Keratinocyte (primary cell): ENCODE measurements around the gene GLYATL1. TPM values are rescaled to one million over a fixed set of nuclear protein-coding genes. Genes with fewer than 3 reads are reported as not detected.

Experiments
- DNase-seq: peaks from one replicate; pipeline ENCODE4 v3.0.0-alpha.2; 2011; ENCODE audit warnings: low read depth, missing footprints, low spot score
- FAIRE-seq: peaks from 2 replicates; lab custom pipeline; 2011; peaks lifted over from hg19 to GRCh38; lab: Jason Lieb, UNC
- H2AFZ ChIP-seq: 2 replicates; pipeline ENCODE4 v1.6.0; 2012; ENCODE audit warnings: low read length, control low read depth, inconsistent platforms; ENCODE audit not compliant: control insufficient read depth
- H3K27ac ChIP-seq: 2 replicates; pipeline ENCODE4 v1.5.1; 2011; ENCODE audit warnings: low read length; ENCODE audit not compliant: control insufficient read depth, insufficient read depth
- H3K27me3 ChIP-seq: 3 replicates; pipeline ENCODE4 v1.6.0; 2011; ENCODE audit warnings: low read length; ENCODE audit not compliant: control insufficient read depth, insufficient read depth; ENCODE audit errors: extremely low read depth
- H3K36me3 ChIP-seq, 2 experiments: 2 replicates in 1 of 2; 3 replicates in 1 of 2; pipeline ENCODE4 v1.5.1; 2011; ENCODE audit warnings: low read length in 2 of 2, mild to moderate bottlenecking in 1 of 2; ENCODE audit not compliant: control insufficient read depth in 2 of 2, insufficient read depth in 2 of 2; ENCODE audit errors: extremely low read depth in 1 of 2
- H3K4me1 ChIP-seq: 3 replicates; pipeline ENCODE4 v1.5.1; 2011; ENCODE audit warnings: low read length; ENCODE audit not compliant: control insufficient read depth, insufficient read depth; ENCODE audit errors: extremely low read depth
- H3K4me2 ChIP-seq: 3 replicates; pipeline ENCODE4 v1.6.0; 2011; ENCODE audit warnings: low read depth, low read length; ENCODE audit not compliant: control insufficient read depth, insufficient read depth; ENCODE audit errors: extremely low read depth
- H3K4me3 ChIP-seq, 3 experiments: fragments of 200-600 bp in 1 of 3; sonication (generic) in 1 of 3; 2 replicates in 2 of 3; 3 replicates in 1 of 3; pipeline ENCODE4 v1.5.1; 2011 to 2016; ENCODE audit warnings: low read length in 3 of 3, mild to moderate bottlenecking in 3 of 3, control low read depth in 2 of 3, inconsistent platforms in 1 of 3, low read depth in 1 of 3, mixed read lengths in 1 of 3, mixed run types in 1 of 3, moderate library complexity in 1 of 3; ENCODE audit not compliant: control insufficient read depth in 2 of 3, insufficient read depth in 2 of 3; ENCODE audit errors: extremely low read depth in 1 of 3
- H3K79me2 ChIP-seq: 2 replicates; pipeline ENCODE4 v1.6.0; 2012; ENCODE audit warnings: low read length; ENCODE audit not compliant: control insufficient read depth, insufficient read depth
- H3K9ac ChIP-seq: 3 replicates; pipeline ENCODE4 v1.6.0; 2011; ENCODE audit warnings: low read length; ENCODE audit not compliant: control insufficient read depth, insufficient read depth; ENCODE audit errors: extremely low read depth
- H3K9me1 ChIP-seq: 3 replicates; pipeline ENCODE4 v1.6.0; 2011; ENCODE audit warnings: low read length; ENCODE audit not compliant: control insufficient read depth, insufficient read depth; ENCODE audit errors: extremely low read depth
- H3K9me3 ChIP-seq: 2 replicates; pipeline ENCODE4 v1.5.1; 2012; ENCODE audit warnings: low read depth, low read length; ENCODE audit not compliant: control insufficient read depth
- H4K20me1 ChIP-seq: 3 replicates; pipeline ENCODE4 v1.6.0; 2011; ENCODE audit warnings: low read length; ENCODE audit not compliant: control insufficient read depth, insufficient read depth; ENCODE audit errors: extremely low read depth
- EZH2 ChIP-seq: IDR thresholded peaks from one replicate; pipeline ENCODE4 v1.6.1; 2012; ENCODE audit warnings: inconsistent platforms, mild to moderate bottlenecking, low read length, moderate library complexity
- dilution Hi-C: fragments of 300-500 bp; cut with MboI; formaldehyde crosslinking; loops from one replicate; pipeline ENCODE4 v1.7.0; 2020; ENCODE audit warnings: low sequenced_read_pairs; ENCODE audit not compliant: extremely low pct_ligation_motif_present
- polyA plus RNA-seq, 5 experiments: library from polyadenylated mRNA; depleted of rRNA in 3 of 5; stranded (reverse) in 3 of 5; stranded (forward) in 1 of 5; unstranded in 1 of 5; fragments of >200 nt; gene quantifications; 1 replicate in 1 of 5; 2 replicates in 3 of 5; 3 replicates in 1 of 5; pipeline versions ENCODE4 v1.2.1 to v1.2.3, GENCODE V29; 2011 to 2012; ENCODE audit warnings: missing spikeins in 2 of 5, low read depth in 1 of 5, low replicate concordance in 1 of 5
- TF ChIP-seq, protein P1 (sequence below), 3 experiments: IDR thresholded peaks in 1 of 3; conservative IDR thresholded peaks in 1 of 3; optimal IDR thresholded peaks in 1 of 3; 2 replicates in 2 of 3; 3 replicates in 1 of 3; pipeline versions ENCODE3 to v1.5.1; 2011; ENCODE audit warnings: low read length in 3 of 3, mild to moderate bottlenecking in 3 of 3, moderate library complexity in 2 of 3, control low read depth in 1 of 3, inconsistent platforms in 1 of 3; ENCODE audit not compliant: insufficient read depth in 2 of 3; ENCODE audit errors: extremely low read depth in 1 of 3

The GLYATL1 gene
- polyA plus RNA-seq, 1 donor (not counting 4 experiments of a cell fraction or from before 2014, with no cell fraction given): 0.26 TPM

DNA sequence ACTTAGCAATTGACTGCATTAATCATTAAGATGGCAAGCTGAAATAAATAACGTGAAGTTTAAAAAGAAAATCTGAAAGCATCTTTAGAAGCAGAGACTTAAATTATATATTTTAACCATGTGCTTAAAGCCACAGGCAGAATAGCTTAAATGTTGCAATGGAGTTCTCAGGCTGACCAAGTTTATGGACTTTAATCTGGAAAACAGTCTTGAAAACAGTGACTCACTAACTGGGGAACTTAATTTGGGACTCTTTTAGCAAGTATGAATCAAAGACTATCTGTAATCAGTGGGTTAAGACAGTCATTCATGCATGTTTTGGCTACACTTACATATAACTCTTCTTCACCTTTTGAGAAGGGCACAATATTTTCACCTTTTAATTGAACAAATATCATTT, 12.6 kb upstream of the GLYATL1 start:
- H3K36me3 ChIP-seq: no peaks in the 10 kb centered on the region
- no peak for FAIRE-seq
- H3K4me3 ChIP-seq: no peak overlapping the region
- DNase-seq: no peak
- H3K9ac ChIP-seq: no peak overlapping the region
- no peak overlapping the region for H3K27ac ChIP-seq
- H3K9me1 ChIP-seq: no peaks in the 10 kb centered on the region
- H3K79me2 ChIP-seq: no peaks in the 10 kb centered on the region
- peaks cover 20% of the 10 kb centered on the region for H3K4me1 ChIP-seq
- H3K4me2 ChIP-seq: no peak overlapping the region
- no peaks in the 10 kb centered on the region for H4K20me1 ChIP-seq
- TF ChIP-seq, protein P1, sequence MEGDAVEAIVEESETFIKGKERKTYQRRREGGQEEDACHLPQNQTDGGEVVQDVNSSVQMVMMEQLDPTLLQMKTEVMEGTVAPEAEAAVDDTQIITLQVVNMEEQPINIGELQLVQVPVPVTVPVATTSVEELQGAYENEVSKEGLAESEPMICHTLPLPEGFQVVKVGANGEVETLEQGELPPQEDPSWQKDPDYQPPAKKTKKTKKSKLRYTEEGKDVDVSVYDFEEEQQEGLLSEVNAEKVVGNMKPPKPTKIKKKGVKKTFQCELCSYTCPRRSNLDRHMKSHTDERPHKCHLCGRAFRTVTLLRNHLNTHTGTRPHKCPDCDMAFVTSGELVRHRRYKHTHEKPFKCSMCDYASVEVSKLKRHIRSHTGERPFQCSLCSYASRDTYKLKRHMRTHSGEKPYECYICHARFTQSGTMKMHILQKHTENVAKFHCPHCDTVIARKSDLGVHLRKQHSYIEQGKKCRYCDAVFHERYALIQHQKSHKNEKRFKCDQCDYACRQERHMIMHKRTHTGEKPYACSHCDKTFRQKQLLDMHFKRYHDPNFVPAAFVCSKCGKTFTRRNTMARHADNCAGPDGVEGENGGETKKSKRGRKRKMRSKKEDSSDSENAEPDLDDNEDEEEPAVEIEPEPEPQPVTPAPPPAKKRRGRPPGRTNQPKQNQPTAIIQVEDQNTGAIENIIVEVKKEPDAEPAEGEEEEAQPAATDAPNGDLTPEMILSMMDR (optimal IDR thresholded peaks at IDR 0.05 in 1 of 3, IDR thresholded peaks at IDR 0.05 in 1 of 3, conservative IDR thresholded peaks at IDR 0.05 in 1 of 3; ENCODE audit: extremely low read depth in 1 of 3, insufficient read depth in 2 of 3, low read length in 3 of 3): no peak
- no peak for TF ChIP-seq EZH2
- dilution Hi-C loops: no loop called here
- H3K9me3 ChIP-seq: no peaks in the 10 kb centered on the region
- H2AFZ ChIP-seq: no peak overlapping the region
- no peaks in the 10 kb centered on the region for H3K27me3 ChIP-seq

DNA sequence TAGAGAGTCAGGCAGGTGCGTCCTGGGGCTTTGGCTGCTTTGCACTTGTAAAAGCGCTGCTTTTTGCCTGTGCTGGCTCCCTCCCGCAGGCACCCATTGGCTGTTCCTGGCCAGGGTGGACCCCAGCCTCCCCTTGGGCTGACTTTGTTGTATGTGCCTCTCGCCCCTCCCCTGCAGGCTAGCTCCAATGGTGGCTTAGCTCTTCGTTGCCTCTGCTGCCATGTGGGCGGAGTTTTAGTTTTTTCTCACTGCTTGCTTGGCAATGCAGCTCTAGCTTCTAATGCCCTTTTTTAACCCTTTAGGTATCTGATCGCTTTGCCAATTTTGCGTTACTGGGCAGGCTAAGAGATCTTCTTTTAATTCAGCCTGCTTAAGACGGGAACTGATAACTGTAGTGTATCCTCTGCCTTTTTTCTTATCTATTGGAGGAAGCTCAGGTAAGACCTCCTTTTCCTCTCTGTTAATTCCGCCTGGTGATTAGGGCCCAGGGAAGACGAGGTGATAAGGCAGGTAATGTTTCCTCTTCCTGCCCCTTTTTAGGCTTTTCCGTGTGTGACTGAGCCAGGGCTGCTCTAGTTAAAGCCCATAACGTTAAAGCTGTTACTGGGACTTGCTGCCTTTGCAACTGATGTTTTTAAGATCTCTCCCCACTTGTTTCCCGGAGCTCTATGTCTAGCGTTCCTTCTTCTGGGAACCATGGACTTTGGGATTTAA, 11.7 kb upstream of the GLYATL1 start:
- H3K9ac ChIP-seq: no peak overlapping the region
- dilution Hi-C loops: no loop called here
- TF ChIP-seq EZH2: no peak
- TF ChIP-seq, protein P1 (optimal IDR thresholded peaks at IDR 0.05 in 1 of 3, IDR thresholded peaks at IDR 0.05 in 1 of 3, conservative IDR thresholded peaks at IDR 0.05 in 1 of 3; ENCODE audit: extremely low read depth in 1 of 3, insufficient read depth in 2 of 3, low read length in 3 of 3): no peak
- peaks cover 20% of the 10 kb centered on the region for H3K4me1 ChIP-seq
- peak overlapping the region; percentile 44 for H3K4me2 ChIP-seq
- peak overlapping the region; percentile 43 for H2AFZ ChIP-seq
- H3K79me2 ChIP-seq: no peaks in the 10 kb centered on the region
- H3K36me3 ChIP-seq: no peaks in the 10 kb centered on the region
- H3K27ac ChIP-seq: no peak overlapping the region
- DNase-seq (no peak), FAIRE-seq (peak; percentile 9)
- no peaks in the 10 kb centered on the region for H3K9me1 ChIP-seq
- no peaks in the 10 kb centered on the region for H3K9me3 ChIP-seq
- no peaks in the 10 kb centered on the region for H4K20me1 ChIP-seq
- no peaks in the 10 kb centered on the region for H3K27me3 ChIP-seq
- no peak overlapping the region for H3K4me3 ChIP-seq
